GM23338 (cell line): ENCODE results near the gene AZGP1.

ENCODE experiments used
- EZH2 ChIP-seq: fragments of 200-600 bp; sonication (generic); IDR thresholded peaks from one replicate; pipeline ENCODE4 v1.8.0; 2017; ENCODE audit warnings: antibody characterized with exemption, mild to moderate bottlenecking, low read depth; ENCODE audit not compliant: unreplicated experiment
- JUNB ChIP-seq: IDR thresholded peaks from one replicate; pipeline ENCODE4 v1.6.1; 2016; ENCODE audit warnings: antibody characterized with exemption; ENCODE audit not compliant: unreplicated experiment
- ZNF114 ChIP-seq: fragments of 250-450 bp; sonication (Bioruptor Pico); IDR thresholded peaks from 2 replicates; pipeline ENCODE4 v1.5.0; 2020; ENCODE audit warnings: mild to moderate bottlenecking, moderate library complexity
- TF ChIP-seq, protein P1 (sequence below), 2 experiments: fragments of 200-600 bp in 1 of 2; sonication (generic) in 1 of 2; conservative IDR thresholded peaks; 2 replicates each; pipeline versions ENCODE4 v1.5.1 to v1.6.1; 2016 to 2017; ENCODE audit warnings: antibody characterized with exemption in 2 of 2, low read depth in 2 of 2, mild to moderate bottlenecking in 2 of 2, moderate library complexity in 1 of 2
- TF ChIP-seq, protein P2 (sequence below): IDR thresholded peaks from one replicate; pipeline ENCODE4 v1.6.1; 2018; ENCODE audit warnings: antibody characterized with exemption; ENCODE audit not compliant: unreplicated experiment

DNA sequence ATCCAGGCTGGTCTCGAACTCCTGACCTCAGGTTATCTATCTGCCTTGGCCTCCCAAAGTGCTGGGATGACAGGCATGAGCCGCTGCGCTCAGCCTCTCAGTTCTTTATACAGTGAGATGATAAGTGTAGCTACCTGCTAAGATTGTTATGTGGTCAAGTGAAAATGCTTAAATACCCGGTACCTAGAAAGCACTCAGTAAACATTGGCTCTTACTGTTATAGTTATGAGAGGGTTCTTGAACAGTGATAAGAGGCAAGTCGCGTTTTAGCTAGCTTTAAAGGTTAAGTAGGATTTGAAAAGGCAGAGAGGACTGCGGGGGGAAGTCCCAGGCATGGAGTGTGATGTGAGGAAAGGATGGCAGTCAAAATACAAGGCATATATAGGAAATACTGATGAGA is 44.1 kb upstream of the AZGP1 start:
- TF ChIP-seq, protein P1, sequence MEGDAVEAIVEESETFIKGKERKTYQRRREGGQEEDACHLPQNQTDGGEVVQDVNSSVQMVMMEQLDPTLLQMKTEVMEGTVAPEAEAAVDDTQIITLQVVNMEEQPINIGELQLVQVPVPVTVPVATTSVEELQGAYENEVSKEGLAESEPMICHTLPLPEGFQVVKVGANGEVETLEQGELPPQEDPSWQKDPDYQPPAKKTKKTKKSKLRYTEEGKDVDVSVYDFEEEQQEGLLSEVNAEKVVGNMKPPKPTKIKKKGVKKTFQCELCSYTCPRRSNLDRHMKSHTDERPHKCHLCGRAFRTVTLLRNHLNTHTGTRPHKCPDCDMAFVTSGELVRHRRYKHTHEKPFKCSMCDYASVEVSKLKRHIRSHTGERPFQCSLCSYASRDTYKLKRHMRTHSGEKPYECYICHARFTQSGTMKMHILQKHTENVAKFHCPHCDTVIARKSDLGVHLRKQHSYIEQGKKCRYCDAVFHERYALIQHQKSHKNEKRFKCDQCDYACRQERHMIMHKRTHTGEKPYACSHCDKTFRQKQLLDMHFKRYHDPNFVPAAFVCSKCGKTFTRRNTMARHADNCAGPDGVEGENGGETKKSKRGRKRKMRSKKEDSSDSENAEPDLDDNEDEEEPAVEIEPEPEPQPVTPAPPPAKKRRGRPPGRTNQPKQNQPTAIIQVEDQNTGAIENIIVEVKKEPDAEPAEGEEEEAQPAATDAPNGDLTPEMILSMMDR (conservative IDR thresholded peaks at IDR 0.05; ENCODE audit: low read depth in 2 of 2) = no peak
- no peak for TF ChIP-seq EZH2
- TF ChIP-seq, protein P2, sequence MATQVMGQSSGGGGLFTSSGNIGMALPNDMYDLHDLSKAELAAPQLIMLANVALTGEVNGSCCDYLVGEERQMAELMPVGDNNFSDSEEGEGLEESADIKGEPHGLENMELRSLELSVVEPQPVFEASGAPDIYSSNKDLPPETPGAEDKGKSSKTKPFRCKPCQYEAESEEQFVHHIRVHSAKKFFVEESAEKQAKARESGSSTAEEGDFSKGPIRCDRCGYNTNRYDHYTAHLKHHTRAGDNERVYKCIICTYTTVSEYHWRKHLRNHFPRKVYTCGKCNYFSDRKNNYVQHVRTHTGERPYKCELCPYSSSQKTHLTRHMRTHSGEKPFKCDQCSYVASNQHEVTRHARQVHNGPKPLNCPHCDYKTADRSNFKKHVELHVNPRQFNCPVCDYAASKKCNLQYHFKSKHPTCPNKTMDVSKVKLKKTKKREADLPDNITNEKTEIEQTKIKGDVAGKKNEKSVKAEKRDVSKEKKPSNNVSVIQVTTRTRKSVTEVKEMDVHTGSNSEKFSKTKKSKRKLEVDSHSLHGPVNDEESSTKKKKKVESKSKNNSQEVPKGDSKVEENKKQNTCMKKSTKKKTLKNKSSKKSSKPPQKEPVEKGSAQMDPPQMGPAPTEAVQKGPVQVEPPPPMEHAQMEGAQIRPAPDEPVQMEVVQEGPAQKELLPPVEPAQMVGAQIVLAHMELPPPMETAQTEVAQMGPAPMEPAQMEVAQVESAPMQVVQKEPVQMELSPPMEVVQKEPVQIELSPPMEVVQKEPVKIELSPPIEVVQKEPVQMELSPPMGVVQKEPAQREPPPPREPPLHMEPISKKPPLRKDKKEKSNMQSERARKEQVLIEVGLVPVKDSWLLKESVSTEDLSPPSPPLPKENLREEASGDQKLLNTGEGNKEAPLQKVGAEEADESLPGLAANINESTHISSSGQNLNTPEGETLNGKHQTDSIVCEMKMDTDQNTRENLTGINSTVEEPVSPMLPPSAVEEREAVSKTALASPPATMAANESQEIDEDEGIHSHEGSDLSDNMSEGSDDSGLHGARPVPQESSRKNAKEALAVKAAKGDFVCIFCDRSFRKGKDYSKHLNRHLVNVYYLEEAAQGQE = no peak
- no peak for TF ChIP-seq JUNB
- TF ChIP-seq ZNF114 (CRISPR knock-in tag) = no peak
